Stimulated activated CD8-positive, alpha-beta memory T cell treated with anti-CD3 and anti-CD28 coated beads, Interleukin-4, amount 100 ng/mL, for 24 hours (primary cell): ENCODE measurements around the gene SMURF1.

ENCODE experiments used
- DNase-seq: peaks from one replicate; pipeline ENCODE4 v3.0.0-alpha.2; 2020; ENCODE audit warnings: low read depth

SMURF1 gene

DNA sequence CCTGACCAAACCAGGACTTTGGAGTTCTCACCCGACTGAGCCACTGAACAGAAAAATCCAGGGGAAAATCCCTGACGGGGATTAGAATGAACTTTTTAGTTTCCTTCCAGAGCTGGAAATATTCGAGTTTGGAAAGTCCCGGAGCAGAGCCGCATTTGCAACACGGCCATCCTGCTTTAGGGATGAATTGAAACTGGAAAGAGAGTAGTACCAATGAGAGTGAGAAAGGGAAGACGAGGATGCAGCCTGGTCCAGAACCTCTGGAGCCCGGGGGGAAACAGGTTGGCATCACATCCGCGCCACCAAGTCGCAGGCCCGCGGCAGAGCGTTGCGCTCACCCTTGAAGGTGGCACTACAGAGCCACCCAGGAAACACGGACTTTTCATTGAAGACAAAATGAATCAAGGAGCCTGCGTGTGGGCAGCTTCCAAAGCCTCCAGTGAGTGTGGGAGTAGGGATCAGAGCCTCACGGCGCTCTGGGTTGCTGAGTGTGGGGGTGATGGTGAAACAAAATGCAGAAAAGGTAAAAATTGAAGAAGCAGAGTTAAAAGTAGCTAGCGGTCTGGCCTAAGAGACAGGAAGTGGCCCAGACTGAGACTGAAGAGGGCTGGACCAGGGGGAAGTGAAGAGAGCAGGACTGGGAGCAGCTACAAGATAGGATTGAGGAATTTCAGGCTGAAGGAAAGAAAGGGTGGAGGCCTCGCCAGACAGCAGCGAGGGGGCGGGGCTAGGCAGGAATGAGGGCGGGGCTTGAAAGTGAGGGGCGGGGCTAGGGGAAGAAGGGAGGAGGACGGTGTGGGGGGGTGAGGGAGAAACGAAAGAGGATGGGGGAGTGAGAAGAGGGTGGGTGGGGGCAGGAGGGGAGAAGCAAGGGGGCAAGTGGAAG is 1.8 kb downstream of the SMURF1 start:
- DNase-seq, result peak; percentile 30

DNA sequence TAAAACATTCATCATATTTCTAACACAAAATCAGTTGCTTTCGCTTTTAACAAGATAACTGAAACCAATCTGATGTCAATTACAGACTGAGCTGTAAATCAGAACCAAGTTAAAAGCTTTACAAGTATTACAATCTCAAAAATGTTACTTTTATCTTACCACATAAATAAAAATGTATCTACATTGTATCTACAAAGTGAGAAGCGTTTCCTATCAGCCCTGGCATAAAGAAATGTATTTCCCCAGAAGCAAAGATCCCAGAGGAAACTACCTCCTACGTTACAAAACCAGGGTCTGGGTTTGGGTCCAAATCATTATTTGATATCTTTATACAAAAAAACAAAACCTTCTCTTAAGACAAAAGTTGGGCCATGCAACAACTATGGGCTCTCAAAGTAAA is 2.6 kb downstream of the SMURF1 start:
- no peak for DNase-seq

DNA sequence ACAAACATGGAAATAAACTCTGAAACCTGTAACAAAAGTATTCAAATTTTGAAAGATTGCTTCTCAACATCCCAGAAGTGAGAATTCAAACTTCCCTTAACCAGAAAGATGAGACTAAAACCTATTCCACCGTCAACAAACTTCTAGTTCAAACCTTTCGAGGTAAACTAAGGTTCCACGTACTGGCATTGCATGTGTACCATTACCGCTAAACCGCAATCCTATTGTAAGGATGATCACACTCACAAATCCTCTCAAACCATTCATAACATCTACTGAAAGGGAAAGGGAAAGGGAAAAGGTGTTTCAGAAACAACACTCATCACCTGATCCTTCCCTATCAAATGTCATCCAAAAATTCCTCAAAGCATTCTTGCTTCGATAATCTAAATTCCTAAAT is 3.1 kb downstream of the SMURF1 start:
- no peak for DNase-seq

DNA sequence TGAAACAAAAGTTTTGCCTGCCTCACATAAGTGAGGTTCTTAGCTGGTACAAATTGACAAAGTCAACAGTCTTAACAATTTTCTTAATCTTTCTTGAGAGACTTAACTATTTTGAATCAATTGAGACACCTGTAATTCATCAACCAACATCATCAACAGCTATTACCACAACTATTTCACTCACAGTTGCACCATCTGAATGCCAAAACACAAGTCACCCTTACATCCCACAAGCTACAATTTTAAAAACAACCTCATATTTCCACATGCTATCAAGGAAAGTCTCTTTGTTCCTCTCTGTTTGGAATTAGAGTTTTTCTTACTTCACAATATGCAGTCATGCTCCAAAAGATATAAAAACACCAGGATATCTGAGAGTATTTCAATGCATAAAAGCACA is 4.9 kb downstream of the SMURF1 start:
- no peak for DNase-seq

DNA sequence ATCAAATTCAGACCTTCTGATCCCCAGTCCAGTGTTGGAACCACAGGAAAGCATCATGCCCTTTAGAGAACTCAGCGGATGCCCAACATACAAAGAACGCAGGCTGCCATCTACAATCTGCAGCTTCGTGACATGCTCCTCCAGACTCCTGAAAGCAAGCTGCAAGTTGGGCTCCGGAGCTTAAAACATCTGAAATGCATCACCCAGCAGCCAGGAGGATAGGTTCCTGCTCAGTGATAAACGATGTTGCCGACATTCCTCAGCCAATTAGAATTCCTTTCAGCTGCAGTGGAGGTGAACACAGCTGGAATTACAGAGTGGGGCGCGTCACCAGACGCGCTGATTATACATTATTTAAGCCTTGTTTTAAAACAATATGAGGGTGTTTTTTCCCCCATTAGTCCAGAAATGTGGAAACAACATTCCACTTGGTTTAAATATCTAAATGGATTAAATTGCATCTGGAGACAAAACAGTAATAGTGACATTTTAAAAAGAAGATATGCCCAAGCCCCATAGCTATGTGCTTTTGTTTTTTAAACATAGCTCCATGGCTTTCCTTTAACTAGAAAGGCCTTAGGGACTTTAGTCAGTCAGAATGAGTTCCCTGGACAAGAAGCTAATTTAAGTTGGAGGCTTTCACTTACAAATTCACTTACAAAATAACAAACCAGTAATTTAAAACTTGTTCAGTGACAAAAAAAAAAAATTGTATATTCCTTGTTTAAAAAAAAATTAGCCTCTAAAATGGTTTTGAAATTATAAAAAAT is 6.3 kb downstream of the SMURF1 start:
- no peak for DNase-seq

DNA sequence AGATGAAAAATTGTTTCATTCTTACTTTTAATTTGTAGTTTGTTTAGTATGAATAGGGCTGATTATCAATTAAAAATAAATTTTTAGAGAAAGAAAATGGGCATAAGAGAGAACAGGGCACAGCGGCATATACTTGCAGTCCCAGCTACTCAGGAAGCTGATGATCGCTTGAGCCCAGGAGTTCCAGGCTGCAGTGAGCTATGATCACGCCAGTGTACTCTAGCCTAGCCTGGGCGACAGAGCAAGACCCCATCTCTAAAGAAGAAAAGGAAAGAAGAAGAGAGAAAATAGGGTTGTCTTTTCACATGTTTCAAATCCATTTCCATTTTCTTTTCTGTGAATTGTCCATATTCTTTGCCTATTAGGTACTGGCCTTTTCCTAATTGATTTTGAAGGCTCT is 8.0 kb downstream of the SMURF1 start:
- no peak for DNase-seq

DNA sequence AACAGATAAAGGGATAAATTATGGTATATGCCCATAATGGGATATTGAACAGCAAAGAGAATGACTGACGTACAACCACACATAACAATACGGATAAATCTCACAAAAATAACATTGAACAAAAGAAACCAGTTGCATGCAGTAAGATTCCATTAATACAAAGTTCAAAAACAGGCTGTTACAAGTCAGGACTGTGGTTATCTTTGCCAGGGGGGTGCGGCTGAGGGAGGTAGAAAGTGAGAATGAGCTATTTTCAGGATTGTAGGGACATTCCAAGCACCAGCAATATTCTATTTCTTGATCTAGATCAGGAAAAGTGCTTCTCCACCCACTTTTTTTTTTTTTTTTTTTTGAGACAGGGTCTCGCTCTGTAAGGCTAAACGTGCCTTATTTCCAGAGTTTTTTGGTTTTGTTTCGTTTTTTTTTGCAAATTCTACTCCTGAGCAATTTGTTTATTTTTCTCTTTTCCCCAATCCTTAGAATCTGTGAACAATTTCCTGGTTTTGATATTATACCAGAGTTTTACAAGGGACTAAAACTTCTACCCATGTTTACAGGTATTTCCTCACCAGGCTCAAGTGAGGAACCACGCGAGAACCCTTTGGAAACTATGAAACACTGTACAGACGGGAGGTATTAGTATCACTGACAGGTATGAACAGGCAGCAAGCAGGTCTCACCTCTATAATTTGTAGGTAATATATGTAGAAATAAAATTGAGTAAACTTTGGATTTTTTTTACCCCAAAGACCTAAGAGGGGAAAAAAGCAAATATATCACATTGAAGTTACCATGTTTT is 9.9 kb downstream of the SMURF1 start:
- DNase-seq, result no peak

DNA sequence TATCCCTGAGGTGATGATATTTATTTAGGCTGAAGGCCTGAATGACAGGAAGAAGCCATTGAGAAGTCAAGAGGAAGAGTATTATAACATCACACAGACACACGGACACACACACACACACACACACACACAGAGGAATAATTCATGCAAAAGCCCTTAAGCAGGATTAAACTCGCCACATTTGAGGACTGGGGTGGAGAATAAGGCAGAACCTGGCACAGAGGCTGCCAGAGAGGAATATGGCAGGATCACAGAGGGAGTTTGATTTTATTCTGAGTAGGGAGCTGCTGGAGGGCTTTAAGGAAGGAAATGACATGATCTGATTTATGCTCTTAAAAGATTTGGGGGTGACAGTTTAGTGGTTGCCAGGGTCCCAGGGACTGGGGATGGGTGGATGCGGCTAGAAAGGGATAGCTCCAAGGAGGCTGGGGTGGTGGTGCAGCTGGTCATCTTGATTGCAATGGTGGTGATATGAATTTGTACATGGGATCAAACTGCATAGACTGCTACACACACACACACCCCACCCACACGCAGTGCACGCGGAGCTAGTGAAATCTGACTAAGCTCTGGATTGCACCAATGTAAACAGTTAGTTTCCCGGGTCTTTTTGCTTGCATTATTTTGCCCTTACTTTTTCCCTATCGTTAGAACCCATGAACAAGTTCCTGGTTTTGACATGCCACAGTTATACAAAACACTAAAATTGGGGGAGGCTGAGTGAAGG is 11.2 kb downstream of the SMURF1 start:
- DNase-seq, result no peak

DNA sequence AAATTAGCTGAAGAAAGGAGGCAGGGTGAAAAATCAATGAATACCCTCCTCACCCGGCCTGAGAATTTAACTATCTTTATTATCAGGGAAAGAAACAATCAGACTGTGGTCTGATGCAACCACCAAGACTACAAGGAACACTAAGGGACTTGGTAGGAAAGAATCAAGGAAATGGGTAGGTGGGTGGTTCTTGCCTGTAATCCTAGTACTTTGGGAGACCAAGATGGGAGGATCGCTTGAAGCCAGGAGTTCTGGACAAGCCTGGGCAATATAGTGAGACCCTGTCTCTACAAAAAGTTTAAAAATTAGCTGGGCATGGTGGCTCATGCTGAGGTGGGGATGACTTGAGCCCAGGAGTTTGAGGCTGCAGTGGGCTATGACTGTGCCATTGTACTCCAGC is 12.6 kb downstream of the SMURF1 start:
- DNase-seq, result no peak

DNA sequence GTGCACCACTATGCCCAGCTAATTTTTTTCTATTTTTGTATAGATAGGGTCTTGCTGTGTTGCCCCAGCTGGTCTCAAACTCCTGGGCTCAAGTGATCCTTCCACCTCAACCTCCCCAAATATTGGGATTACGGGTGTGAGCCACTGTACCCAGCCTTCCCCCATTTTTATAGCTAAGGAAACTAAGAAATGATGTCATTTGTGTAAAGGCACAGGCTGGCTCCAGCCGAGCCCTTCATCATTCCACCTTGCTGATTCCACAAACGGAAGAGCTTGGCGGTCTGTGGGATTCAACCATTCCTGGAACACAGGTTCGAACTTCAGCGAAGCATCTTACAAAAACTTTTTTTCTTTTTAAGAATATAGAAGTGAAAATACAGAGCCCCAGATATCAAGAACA is 14.4 kb downstream of the SMURF1 start:
- no peak for DNase-seq

DNA sequence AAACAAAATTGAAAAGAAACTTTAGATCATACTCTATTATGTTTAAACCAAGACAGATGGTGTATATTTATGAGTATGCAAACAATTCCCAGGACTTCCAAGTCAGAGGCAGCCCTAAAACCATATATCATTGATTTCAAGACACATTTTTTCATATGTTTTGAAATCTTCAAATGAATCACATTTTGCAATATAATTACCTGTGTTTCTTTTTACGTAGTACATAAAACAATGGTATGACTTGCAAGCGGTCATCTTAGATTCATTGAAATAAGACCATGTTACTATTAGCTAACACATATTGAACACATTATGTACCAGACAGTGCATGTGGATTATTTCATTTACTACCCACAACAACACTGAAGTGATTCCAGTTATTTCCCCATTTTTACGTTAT is 14.9 kb downstream of the SMURF1 start:
- no peak for DNase-seq

DNA sequence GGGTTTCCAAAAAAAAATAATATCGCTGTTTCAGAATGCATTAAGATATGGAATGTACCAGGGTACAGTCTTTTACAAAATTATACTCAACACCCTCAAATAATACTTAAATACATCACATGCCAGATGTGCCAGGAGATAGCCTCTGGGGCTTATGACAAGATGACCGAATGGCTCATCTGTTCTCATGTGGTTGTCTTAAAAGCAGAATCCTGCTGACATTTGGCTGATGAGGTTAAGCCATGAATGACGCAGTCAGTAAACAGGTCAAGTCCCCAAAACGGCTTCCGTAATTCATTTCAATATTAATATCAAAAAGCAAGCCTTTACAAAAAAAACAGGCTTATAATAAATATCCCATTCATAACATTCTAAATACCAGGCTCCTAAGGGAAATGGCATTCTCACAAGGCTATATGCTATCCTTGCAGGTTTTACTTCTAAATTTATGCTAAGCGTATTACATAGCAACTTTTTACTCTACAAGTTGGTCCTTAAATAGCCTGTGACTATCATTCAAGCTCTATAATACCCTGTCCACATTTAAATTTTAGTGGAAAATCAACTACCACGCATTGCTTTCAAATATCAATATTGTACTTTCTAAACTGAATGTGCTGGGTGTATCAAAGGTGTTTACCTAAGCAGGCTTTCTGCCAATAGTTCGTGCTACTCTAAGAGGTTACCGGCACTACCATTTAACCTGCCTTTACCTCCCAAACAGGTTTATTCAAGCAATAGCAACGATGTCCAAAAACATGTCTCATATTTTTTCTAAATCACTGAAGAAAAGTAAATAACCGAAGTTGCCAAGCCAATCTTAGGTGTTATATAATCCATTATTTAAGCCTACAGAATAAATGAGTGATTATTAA is 15.6 kb downstream of the SMURF1 start:
- DNase-seq, result no peak

DNA sequence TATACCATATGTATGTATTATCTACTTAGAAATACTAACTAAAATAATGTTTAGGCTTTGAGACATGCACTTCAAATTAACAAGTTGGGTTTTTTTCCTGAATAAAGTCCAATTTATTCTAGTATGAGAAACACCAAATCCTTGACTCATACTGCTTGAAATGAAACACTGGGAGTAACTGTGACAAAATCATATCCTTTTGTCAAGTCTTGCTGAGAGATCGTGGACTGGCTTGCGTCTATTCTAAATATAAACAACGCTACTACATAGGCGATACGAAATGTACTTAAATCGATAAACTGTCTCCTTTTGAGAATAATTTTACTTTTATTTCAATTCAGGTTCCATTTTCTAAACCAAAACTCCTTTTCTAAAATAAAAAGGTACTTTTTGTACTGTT is 16.3 kb downstream of the SMURF1 start:
- DNase-seq, result no peak

DNA sequence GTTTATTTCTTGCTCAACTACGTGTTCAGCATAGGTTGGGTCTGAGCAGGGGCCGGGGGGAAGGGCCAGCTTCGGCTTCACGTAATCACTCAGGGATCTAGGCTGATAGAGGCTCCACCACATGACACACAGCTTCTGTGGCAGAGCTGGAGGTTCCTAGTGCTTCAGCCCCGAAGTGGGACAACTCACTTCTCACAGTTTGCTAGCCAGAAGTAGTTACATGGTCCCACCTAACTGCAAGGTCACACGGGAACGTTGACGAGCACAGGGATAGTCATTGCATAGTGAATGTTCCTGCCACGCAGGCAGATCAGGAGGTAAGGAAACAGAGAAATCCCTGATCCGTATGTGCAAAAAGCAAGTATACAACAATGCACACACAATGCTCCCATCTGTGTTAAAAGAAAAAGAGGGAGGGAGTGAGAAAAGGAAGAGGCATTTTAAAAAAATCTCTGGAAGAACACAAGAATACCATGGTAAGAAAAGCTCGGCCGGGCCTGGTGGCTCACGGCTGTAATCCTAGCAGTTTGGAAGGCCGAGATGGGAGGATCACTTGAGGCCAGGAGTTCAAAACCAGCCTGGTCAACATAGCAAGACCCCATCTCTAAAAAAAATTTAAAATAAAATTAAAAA is 16.9 kb downstream of the SMURF1 start:
- DNase-seq, result no peak

DNA sequence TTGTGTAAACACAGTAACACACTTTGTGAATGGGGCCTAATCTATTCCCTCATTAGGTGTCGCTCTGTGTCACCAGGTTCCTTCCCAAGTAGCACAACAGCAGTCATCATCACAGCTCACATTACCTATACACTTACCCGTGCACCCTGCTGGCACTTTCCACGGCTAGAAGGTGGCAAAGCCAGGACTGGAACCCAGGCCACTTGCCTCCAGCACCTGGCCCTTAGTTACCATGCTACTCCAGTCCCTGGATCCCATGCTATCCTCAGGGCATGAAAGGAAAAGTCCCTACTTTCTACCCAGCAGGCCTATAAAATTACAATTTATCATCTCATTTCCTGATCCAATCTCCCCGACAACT is 18.4 kb downstream of the SMURF1 start:
- no peak for DNase-seq

DNA sequence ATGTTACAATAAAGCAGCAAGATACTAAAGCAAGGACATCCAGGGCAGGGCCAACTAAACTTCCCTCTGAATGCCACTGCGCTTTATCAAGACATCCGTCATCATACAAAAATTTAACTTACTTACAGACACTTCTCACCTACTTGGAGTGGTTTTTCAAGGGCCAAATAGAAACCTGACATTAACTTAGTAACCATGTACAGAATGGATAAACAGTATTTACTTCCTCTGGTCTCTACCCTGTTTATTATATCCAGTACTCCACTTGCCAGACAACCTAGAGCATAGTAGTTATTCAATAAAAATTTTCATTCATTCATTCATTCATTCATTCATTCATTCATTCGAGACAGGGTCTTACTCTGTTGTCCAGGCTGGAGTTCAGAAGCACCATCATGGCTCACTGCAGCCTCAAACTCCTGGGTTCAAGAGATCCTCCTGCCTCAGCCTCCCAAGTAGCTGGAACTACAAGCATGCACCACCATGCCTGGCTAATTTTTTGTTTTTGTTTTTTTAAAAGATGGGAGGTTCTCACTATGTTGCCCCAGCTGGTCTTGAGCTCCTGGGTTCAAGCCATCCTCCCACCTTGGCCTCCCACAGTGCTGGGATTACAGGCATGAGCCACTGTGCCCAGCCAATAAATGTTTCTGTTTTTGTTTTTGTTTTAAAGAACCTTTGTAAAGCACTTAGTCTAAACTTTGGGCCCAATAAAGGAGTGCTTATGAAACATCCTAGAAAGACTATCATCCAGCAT is 19.0 kb downstream of the SMURF1 start:
- DNase-seq, result no peak

DNA sequence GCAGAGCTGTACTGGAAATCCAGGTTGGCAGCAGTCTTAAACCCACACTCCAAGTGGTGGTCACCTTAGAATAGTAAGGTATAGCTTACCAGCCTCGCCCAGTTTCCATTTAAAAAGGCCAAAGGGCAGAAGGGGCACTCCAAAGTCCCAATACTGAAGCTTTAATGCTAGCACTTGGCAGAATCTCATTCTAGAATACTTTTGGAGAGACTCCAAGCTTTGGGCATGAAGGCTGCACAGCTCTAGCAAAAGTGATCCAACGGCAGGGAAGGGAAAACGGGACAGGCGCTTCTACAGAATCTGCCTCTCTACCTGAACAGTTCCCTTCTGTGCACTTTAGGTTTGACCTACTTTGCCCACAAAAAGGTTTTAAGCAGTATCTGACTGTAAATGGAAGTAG is 19.7 kb downstream of the SMURF1 start:
- DNase-seq, result no peak

DNA sequence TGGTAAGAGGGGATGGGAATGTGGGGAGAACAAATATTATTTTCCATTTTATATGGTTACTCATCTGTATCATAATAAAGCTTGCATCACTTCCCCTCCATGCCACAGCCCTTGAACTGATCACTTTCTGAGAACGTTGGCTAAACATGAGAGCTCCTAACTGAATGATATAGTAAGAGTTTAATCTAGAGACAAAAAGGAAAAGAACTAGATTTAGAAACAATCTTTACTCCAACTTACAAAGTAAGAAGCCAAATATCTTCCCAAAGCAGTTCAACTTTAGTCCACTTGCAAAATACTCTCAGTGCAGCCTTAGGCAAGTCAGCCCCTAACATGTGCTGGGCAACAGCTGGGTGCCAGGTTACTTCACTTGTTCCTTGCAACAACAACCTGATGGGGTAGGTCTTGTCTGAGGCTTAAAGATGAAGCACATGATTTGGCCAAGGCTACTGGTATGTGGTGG is 20.3 kb downstream of the SMURF1 start:
- DNase-seq, result no peak

DNA sequence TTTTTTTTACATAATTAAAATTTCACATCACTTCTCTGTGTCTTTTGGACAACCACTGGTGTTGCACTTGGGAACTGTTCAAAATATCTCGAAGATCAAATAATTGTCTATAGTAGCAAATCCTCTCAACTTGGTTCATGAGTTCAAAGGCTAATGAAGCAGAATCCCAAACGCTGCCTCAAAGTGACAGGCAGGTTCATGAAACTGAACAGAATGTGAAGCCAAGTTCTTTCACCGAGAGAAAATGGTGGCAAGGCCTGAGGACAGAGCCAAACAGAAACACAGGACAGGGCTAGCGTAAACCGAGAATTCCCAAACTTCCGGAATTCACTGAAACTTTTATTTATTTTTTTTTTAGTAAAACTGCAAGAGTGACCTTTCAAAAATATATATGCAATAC is 21.1 kb downstream of the SMURF1 start:
- no peak for DNase-seq
